GM19238 (cell line): Measurements from ENCODE around the gene MASP1.
"Not testable (repeated sequence)": the region's sequence is repeated elsewhere in the genome, so short reads cannot be mapped to it uniquely, and the experiment has no call there.

Source experiments
- DNase-seq: peaks from one replicate; pipeline ENCODE4 v3.0.0; 2011; ENCODE audit warnings: low spot score; ENCODE audit not compliant: insufficient read length

The MASP1 gene

DNA sequence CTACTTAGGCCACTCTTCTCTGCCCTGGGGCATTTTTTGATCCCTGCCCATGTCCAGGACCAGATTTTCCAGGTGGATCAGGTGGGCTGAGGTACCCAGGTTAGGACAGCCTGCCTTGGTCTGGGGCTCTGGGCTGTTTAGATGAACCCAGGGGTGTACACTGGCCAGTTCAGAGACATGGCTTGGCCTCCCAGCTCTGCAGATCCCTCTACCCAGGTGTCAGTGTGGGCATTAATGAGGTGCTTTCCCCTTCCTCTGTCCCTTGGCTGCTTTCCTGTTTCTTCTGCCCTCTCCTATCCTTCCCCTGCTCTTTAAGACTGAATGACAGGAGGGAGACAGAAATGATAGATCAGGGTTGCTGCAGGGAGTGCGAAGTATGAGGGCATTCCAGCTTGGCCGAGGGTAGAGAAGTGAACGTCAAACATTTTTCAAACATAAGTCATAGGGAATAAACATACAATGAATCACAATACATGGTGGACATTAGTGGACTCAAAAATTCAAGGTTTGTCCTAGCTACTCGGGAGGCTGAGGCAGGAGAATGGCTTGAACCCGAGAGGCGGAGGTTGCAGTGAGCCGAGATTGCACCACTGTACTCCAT is 63.8 kb downstream of the MASP1 start:
- no peak for DNase-seq

DNA sequence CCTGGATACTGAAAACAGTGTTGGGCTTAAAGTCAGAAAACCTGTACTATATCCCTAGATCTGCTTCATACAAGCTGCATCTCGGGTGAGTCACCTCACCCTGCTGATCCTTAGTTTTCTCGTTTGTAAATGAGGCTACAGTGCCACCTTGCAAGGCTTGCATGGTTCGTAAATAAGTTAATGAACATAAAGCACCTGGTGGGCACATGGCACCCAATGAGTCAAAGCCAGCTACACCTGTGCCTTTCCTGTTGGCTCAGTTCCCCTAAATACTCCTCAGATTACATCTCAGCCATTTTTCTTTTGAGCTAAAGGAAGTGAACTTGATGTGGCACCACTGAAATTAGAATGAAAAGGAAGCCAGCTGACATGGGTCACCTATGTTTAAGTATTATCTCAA is 67.7 kb downstream of the MASP1 start:
- no peak for DNase-seq

DNA sequence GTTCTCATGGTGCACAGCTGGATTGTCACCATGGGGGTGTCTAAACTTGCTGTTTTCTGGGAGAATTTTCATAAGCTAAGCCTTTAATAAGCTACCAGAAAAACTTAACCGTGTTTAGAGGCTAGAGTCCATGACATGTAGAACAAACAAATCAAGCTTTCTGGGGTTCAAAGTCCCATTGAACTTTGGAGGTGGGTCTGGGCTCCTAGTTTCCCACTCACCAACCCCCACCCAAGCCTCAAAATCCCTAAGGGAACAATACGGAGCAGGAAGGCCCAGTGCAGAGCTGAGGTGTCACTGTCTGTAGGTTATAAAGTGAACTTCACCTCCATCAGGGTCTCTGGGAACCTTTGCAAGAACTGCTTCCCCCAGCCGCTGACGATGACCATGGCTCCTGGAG is 68.7 kb downstream of the MASP1 start:
- DNase-seq: no peak

DNA sequence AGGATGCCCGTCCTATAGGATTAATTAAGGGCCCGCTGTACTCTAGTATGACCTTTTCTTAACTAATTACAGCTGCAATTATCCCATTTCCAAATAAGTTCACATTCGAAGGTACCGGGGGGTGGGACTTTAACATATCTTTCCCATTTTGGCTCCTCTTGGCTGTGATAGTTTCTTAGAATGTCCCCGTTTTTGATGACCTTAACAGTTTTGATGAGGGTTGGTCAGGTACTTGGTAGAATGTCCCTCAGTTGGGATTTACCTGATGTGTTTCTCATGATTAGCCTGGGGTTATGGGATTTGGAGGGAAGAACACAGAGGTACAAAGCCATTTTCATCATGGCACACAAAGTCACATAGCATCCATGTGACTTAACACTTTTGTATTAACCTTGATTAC is 76.1 kb downstream of the MASP1 start:
- no peak for DNase-seq

DNA sequence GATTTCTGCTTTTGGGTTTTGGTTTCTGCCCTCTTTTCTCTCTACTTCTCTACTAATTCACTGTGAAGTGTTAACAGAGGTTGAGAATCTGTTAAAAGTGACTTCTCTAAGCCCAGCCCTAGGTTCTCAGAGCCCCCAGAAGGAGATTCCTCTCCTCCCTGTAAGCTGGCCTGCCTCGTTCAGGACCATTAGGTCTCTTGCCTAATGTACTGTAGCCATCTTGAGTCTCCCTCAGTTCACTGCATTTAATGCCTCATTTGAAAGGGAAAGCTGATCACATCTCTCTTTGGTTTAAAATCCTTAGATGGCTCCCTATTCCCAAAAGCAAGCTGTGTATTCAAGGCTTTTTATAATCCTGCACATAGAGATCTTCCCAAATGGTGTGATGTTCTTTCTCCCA is 77.9 kb downstream of the MASP1 start:
- no peak for DNase-seq

DNA sequence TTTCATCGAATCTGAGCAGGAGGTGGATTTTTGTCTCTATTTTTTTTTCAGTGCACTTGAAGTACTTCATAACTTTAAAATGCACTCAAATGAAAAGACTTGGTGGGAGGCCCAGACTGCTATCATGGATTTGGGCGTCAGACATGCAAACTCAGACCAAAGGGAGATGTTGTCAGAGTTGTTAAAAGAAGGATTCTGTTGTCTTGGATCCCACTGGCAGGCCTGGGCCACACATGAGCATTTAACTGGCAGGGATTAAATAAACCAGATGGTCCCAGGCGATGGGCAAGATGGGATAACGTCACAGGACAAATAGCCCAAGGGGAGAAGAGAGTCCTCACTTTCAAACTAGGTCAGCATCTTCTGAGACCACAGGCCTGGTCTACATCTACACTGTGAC is 78.8 kb downstream of the MASP1 start:
- DNase-seq: no peak

DNA sequence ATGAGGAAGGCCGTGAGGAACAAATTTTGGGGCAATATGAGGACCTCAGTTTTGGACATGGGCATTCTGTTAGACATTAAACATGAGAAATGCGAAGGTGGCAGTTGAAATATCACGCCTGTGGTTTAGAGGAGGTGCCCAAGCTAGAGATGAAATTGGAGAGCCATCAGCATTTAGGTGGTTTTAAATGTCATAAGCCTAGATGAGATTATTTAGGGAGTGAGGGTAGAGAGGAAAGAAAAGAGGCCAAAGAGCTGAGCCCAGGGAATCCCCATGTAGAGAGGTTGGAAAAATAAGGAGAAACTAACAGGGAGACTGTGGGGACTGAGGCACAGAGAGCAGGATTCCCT is 79.4 kb downstream of the MASP1 start:
- DNase-seq: no peak

DNA sequence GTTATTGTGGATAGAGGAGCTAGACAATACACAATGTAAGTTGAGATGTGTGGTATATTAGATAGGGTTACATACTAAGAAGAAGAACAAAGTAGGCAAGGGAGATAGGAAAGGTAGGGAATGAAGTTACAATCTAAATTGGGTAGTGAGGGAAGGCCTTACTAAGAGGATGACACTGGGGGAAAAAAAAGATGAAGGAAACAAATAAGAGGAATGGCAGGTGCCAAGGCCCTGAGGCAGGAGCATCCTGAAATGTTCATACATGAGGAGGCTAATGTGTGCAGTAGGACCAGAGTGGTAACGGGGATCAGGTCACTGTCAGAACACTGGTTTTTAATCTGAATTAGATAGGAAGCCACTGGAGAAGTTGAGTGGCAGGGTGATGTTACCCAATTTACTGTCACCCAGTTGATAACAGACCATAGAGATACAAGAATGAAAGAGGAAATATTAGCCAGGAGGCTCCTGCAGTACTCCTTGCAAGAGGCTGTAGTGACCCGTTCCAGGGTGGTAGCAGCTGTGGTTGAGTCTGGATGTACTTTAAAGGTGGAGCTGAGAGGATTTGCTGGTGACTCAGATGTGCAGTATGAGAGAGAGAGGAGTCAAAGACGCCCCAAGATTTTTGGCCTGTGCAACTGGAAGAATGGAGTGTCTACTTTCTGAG is 79.9 kb downstream of the MASP1 start:
- DNase-seq: no peak

DNA sequence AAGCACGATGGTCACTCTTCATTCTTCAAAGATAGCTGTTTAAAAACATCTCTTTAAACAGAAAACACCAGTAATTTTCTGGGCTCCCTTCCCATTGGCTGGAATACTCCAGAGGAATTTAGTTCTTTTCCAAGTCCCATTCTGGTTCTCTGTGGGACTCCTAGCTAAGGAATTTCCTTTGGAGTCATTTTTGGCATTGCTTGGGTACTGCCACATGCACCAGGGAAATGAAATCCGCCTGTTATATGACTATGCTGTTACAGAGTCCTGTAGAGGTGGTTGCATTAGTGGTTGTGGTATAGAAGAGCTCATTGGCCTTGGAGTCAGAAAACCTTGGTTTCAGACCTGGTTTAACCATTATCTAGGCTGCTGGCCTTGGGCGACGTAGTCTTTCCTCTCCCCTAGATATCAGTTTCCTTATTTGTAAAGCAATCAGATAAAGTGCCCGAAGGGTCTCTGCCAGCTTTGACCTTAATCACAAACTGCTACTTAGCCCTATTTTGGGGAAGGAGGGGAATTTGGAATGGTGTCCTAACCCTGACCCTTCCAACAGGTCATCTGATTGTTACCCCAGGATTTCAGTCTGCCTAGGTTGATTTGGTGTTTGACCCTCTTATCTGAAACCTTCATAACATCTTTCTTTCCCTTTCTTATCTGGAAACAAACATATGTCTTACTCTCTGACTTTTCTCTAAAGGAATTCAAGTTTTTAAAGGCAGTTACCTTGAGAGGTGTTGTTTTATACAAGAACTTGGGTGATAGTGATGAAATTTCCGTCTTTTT is 80.8 kb downstream of the MASP1 start:
- peak; percentile 19 for DNase-seq

DNA sequence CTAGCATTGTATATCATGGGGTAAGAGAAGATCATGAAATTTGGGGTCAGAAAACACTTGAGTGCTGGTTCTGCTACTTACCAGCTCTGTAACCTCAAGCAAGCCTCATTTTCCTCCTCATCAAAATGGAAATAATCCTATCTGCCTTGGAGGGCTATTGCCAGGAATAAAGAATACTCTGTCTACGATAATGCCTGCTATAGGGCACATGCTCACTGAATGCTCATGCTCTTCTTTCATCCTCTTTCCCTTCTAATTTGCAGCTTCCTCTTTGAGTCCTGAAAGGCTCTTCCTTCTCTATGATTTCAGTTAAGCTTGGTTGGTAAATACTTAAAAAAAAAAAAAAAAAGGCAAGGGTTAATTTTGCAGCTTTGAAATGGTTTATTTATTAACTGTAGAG is 81.4 kb downstream of the MASP1 start:
- no peak for DNase-seq

DNA sequence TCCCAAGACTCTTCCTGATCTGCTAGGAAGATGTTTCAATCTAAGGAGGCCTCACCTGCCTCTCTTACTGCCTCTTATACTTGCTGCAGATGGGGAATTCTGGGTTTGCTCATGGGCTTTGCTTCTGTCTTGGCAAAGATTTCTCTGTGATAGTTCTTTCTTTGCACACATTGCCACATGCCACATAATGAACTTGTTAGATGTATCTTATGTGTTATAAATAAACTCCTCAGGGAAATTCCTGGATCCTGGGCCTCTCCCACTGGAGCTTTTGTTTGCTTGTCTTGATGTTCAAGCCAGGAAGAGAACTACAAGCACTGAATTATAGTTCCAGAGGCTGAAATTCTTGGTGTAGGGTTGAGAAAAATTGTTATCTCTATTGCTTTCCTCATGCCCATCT is 82.0 kb downstream of the MASP1 start:
- DNase-seq: no peak

DNA sequence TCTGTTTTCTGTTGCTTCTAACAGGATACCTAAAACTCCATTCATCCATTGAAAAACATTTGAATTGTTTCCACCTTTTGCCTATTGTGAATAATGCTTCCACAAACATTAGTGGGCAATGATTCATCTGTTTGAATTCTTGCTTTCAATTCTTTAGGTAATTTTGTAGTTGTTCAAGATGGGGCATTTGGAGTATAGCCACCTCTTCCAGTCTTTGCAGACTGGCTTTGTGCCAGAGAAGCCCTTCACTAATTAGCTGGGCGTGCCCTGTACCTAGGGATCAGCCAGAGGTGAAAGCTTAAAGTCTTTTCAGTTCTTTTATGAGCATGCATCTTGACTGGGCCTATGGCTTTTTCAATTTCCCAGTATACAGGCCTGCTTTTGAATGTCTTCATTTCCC is 83.4 kb downstream of the MASP1 start:
- no peak for DNase-seq

DNA sequence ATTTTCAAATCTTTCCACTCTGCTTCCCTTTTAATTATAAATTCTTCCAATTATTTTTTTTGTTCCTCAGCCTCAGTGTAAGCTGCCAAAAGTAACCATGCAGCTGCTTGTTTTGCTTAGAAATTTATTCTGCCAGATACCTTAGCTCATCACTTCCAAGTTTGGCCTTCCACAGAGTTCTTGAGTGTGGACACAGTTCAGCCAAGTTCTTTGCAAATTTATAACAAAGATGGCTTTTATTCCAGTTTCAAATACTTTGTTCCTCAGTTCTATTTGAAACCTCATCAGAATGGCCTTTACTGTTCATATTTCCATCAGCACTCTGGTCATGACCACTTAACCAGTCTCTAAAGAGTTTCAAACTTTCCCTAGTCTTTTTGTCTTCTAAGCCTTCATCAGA is 83.9 kb downstream of the MASP1 start:
- DNase-seq: no peak

DNA sequence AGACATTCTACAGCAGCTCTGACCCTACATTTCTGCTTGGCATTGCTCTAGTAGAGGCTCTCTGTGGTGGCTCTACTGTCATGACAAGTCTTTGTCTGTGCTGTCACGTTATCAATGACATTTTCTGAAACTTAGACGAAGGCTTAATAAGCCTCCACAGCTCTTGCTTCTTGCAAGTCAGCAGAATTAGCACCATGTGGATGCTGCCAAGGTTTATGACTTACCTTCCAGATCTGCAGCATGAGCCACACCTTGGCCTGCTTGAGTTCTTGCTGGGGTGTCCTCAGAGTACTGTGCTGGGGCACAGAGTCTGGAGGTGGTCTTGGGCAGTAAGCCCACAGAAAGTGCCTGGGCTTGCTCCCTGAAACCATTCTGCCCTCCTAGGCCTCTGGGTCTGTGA is 84.5 kb downstream of the MASP1 start:
- DNase-seq: no peak

DNA sequence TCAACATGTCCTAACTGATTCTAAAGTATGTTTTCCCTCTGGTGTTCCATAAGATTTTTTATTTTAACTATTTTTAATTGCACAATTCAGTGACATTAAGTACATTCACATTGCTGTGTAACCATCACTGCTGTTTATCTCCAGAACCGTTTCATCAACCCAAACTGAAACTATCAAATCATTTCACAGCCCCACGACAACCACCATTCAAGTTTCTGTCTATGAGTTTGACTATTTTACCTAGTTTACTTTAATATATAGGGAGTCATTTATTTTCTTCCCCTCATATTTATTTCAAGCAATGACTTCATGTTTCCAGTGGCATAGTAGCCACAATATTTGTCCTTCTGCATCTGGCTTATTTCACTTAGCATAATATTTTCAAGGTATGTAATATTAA is 85.9 kb downstream of the MASP1 start:
- DNase-seq: no peak

DNA sequence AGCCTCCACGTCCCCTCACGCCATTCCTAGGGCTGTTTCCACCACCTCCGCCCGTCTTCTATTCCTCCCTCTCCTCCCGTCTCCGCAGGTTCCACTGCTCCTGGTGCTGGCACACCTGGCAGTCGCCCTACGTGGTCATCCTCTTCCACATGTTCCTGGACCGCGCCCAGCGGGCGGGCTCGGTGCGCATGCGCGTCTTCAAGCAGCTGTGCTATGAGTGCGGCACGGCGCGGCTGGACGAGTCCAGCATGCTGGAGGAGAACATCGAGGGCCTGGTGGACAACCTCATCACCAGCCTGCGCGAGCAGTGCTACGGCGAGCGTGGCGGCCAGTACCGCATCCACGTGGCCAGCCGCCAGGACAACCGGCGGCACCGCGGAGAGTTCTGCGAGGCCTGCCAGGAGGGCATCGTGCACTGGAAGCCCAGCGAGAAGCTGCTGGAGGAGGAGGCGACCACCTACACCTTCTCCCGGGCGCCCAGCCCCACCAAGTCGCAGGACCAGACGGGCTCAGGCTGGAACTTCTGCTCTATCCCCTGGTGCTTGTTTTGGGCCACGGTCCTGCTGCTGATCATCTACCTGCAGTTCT is 92.0 kb downstream of the MASP1 start:
- DNase-seq: not testable (repeated sequence)

DNA sequence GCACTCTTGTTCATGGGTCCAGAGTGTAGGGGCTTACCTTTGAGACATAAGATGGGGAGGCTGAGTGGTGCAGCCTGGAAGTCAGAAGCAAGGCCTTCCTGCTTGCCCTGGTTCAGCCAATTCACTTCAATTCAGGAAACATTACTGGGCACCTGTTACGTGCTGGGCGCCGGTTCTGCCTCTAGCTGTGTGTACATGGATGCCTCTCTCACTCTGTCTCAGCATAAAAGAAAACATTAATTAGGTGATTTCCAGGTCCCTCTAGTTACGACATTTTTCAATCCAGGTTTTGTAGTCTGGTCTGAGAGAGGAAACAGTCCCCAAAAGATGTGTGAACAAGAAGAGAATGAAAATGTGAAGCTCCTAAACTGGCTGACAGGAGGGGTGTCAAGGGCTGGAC is 93.0 kb downstream of the MASP1 start:
- no peak for DNase-seq

DNA sequence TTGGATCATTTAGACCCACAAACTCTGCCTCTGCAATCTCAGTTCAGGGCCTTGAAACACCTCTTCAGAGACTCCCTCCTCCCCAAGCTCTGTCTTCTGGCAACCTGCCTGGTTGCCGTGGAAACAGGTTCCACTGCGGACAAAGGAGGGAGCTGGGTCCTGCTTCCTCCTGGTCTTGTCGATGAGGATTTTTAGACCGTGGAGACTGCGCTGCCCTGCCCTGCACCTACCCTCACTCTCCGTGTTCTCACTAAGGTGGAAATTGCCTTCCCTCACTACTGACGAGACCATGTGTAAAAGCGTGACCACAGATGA is 94.2 kb downstream of the MASP1 start, which contains the start of gene RTP1:
TSS of gene RTP1 (plus strand) at position 152 of the 315 bp plus-strand sequence. CDS start at position 182, 30 bp downstream.
- DNase-seq: no peak

DNA sequence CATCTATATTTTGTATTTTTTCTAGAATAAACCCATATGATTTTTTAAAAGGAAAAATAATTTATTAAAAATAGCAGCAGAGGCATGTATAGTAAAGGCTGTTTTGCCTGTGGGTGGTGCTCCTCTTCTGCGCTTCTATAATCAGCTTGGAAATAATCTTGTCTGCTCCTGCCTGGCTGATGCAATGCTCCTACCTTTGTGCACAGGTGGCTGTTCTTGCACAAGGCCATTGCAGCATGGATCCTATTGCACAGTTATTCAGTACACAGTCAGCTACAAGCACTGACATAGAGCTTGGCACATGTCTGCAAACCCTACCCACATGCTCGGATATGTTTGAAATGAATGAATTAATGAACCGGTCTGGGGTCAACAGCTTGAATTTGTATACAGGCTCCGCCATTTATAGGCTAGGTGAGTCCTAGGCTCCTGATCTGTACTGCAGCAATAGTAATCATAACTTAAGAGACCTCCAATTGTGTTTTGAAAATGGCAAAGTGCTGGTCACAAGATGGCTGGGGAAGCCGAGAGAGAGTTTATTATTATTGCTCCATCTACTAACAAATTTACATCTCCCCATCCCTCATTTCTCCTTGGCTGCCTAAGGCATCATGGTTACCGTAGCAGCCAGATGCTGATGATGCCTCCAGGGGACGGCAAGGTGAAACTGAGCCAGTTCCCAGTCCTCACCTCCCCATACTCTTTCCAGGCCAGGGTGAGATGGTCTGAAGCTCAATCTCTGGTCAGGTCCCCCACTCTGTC is 94.8 kb downstream of the MASP1 start:
- no peak for DNase-seq

DNA sequence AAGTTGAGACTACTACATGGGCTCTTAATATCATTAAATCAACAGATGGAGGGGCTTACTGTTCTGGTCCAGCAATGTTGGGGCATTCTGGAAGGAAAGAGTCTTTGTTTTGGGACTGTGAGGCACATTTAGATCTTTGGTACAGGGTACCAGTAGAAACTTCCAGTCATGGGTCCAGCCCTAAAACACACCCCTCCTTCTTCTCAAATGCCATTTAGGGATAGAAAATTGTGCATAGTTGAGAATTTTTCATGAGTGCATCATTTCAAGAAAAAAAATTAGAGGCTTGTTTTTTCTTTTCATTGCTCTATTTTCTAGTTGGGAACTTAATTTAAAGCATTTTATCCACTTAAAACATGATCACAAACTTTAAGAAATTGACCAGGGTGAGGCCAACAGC is 98.4 kb downstream of the MASP1 start:
- no peak for DNase-seq

DNA sequence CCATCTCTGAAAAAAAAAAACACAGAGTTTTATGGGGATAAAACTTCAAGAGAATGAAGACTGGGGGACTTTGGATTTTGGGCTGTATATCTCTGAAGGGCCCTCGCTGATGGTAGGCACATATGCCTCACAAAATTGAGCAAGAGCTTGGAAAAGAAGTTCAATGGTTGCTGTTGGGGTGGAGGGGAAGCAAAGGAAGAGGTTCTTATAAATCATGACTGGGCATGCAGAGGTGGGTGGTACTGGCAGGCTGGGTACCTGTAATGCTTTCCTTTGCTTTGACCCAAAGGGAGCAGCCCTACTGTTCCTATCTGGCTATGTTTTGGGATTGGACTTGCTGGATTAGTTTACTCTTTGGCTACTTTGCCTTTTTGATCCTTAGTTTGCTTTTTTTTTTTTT is 100.3 kb downstream of the MASP1 start:
- no peak for DNase-seq

DNA sequence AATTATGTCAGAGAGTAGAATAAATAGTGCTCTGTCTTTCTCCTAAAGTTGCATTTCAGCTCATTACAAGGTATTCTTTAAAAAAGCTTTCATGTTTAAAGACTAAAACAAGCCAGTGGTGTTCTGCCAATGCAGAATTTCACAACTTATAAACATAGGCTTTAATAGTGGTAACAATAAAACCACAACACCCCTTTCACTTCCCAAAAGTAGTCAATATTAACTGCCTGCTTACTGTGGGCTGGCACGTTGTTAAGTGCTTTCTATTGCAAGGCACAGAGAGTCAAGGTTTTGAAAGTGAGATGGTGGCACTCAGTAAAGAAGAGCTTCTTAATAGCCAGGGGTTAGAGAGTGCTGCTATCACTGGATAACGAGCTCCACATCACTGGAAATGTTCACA is 102.6 kb downstream of the MASP1 start:
- DNase-seq: no peak
